ENCODE results near the gene NCAM1. TPM values are rescaled to one million over a fixed set of nuclear protein-coding genes. Genes with fewer than 3 reads are reported as not detected.

The NCAM1 gene
- total RNA-seq, 1 donor from 2014 or later: 4.2 TPM

DNA sequence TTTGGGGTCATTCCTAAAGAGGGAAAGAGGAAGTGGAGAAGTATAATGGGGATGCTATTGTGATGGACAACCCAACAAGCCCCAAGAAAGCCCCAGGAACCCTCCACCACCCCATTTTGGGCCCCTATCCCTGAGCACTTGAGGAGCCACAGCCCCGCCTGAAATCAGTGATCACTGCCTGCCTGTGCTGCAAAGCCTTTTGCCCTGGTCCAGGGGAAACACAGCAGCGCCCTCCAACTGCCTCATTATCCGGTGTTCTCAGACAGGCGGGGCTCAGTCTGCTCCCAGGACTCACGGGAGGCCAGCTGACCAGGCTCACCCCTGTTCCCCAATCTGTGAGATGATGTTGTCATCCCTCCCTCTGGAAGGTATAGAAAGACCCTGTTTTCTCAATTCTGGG lies 308.4 kb downstream of the NCAM1 start:
- no peak overlapping the region for H3K27ac ChIP-seq
- ATAC-seq (no peak), DNase-seq (no peak)
- no peak for TF ChIP-seq CTCF (IDR thresholded peaks at IDR 0.05)
- no peaks in the 10 kb centered on the region for H3K36me3 ChIP-seq
- no peaks in the 10 kb centered on the region for H3K27me3 ChIP-seq
- no peaks in the 10 kb centered on the region for H3K9me3 ChIP-seq
- H3K4me3 ChIP-seq: no peak overlapping the region
- intact Hi-C loops (cut with DNase I): no loop called here
- H3K4me1 ChIP-seq: no peaks in the 10 kb centered on the region

GRCh38 chr11:113270080-113270479 lies 308.9 kb downstream of the NCAM1 start:
- Histone ChIP-seq H3K36me3 (no peaks in the 10 kb centered on the region), H3K27ac (no peak overlapping the region), H3K4me3 (no peak overlapping the region), H3K4me1 (no peaks in the 10 kb centered on the region), H3K27me3 (no peaks in the 10 kb centered on the region), H3K9me3 (no peaks in the 10 kb centered on the region)
- DNase-seq (no peak), ATAC-seq (no peak)
- no peak for TF ChIP-seq CTCF (IDR thresholded peaks at IDR 0.05)
- intact Hi-C loops (cut with DNase I): no loop called here

- H3K36me3 ChIP-seq: no peaks in the 10 kb centered on the region
- ATAC-seq (no peak), DNase-seq (no peak)
Observed at GRCh38 chr11:113271551-113272245, 310.5 kb downstream of the NCAM1 start.

DNA sequence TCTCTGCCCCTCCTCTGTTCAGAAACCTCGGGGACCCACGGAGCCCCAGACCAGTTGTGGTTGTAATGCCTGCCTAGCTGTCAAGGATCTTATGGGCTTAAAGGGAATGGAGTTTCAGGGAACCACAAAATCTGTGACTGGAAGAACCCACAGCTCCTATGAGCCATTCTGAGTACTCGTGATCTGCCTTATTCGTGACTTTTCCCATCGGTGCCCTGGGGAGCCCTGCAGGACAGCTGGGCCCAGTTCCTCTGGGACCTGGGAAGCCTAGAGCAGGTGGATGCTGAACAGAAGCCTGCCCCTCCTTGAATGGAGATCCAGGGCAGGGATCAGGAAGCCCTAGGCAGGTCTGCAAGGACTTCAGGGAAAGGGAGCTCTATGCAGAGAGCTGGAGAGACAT lies 311.1 kb downstream of the NCAM1 start:
- intact Hi-C loops (cut with DNase I): no loop called here
- H3K9me3 ChIP-seq: no peaks in the 10 kb centered on the region
- no peaks in the 10 kb centered on the region for H3K4me1 ChIP-seq
- ATAC-seq: no peak
- TF ChIP-seq CTCF (IDR thresholded peaks at IDR 0.05): no peak
- H3K36me3 ChIP-seq: no peaks in the 10 kb centered on the region
- H3K4me3 ChIP-seq: no peak overlapping the region
- no peaks in the 10 kb centered on the region for H3K27me3 ChIP-seq
- H3K27ac ChIP-seq: no peak overlapping the region
- DNase-seq: no peak

More at GRCh38 chr11:113271551-113272245, 310.5 kb downstream of the NCAM1 start:
- H3K4me1 ChIP-seq: no peaks in the 10 kb centered on the region
- H3K27me3 ChIP-seq: no peaks in the 10 kb centered on the region
- H3K4me3 ChIP-seq: no peak overlapping the region
- intact Hi-C loops (cut with DNase I): no loop called here
- H3K9me3 ChIP-seq: no peaks in the 10 kb centered on the region
- no peak overlapping the region for H3K27ac ChIP-seq
- no peak for TF ChIP-seq CTCF (IDR thresholded peaks at IDR 0.05)

DNA sequence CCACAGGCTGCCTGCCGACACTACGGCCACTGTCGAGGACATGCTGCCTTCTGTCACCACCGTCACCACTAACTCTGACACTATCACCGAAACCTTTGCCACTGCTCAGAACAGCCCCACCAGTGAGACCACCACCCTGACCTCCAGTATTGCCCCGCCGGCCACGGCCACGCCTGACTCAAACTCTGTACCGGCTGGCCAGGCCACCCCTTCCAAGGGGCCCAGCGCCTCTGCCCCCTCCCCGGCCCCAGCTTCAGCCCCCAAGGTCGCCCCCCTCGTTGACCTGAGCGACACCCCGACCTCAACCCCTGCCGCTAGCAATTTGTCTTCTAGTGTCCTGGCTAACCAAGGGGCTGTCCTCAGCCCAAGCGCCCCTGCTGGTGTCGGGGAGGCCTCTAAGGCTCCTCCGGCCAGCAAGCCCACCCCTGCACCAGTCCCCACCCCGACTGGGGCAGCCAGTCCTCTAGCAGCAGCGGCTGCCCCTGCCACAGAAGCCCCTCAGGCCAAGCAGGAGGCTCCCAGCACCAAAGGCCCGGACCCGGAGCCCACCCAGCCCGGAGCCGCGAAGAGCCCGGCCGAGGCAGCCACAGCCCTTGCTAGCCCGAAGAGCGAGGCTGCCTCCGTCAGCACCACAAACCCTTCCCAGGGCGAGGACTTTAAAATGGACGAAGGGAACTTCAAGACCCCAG lies 311.9 kb downstream of the NCAM1 start:
- Histone ChIP-seq H3K4me3 (no peak overlapping the region), H3K9me3 (no peaks in the 10 kb centered on the region)

More for the DNA sequence above, 311.9 kb downstream of the NCAM1 start:
- no peak for DNase-seq
- no peak for TF ChIP-seq CTCF (IDR thresholded peaks at IDR 0.05)
- H3K27ac ChIP-seq: no peak overlapping the region
- H3K36me3 ChIP-seq: no peaks in the 10 kb centered on the region
- H3K27me3 ChIP-seq: no peaks in the 10 kb centered on the region
- intact Hi-C loops (cut with DNase I): no loop called here
- peak; percentile 11 for ATAC-seq
- no peaks in the 10 kb centered on the region for H3K4me1 ChIP-seq

Data from upper lobe of right lung (tissue), 1 donor.